ENCODE measurements around the gene INPP5A. TPM values are rescaled to one million over a fixed set of nuclear protein-coding genes. Genes with fewer than 3 reads are reported as not detected.
A peak's percentile ranks its signal among the peaks of the same experiment; 100 is the strongest.

INPP5A gene
- total and polyA plus RNA-seq, 4 donors, result 12.4 to 39.9 (median 28.2) TPM

DNA sequence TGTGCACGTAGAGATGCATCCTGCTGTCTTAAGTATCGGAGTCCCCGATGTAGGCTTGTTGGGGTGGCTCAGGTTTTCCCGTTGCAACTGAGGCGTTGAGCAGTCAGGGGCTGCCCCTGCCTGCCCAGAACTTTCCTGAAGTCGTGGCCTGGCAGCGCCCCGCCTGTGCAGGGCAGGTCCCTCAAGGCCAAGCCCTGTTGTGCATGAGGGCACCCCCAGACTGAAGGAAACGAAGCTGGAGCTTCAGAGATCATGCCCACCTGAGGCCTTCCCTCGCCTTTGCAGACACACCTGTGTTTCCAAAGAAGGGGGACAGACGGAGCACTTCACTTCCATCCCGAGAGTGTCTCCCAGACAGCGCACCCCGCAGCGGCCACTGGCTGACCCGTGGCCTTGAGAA, 127.3 kb downstream of the INPP5A start:
- Histone ChIP-seq H3K4me3 (no peak overlapping the region), H3K27me3 (ENCODE audit: control insufficient read depth in 3 of 3, insufficient read depth in 3 of 3, low read length in 2 of 3) (no peaks in the 10 kb centered on the region), H3K27ac (ENCODE audit: low read depth in 1 of 2, low read length in 1 of 2) (no peak overlapping the region), H3K9ac (ENCODE audit: insufficient read depth in 1 of 2, low read length in 2 of 2) (no peak overlapping the region), H3K9me3 (ENCODE audit: control insufficient read depth in 4 of 4, insufficient read depth in 3 of 4, low read length in 3 of 4) (peaks cover 0 to 5% (median 0%) of the 10 kb centered on the region in 4 donors), H3K36me3 (ENCODE audit: control insufficient read depth in 4 of 4, insufficient read depth in 4 of 4, low read length in 4 of 4) (peaks cover 0 to 13% (median 5%) of the 10 kb centered on the region in 4 donors), H3K4me1 (ENCODE audit: control insufficient read depth in 5 of 5, insufficient read depth in 5 of 5, low read length in 5 of 5) (peaks cover 0 to 4% (median 0%) of the 10 kb centered on the region in 5 donors)
- DNase-seq (no peak), ATAC-seq (ENCODE audit: insufficient read depth, low FRiP score) (no peak)
- 96 to 97% methylated on average over 16 of the region's 16 CpGs for WGBS, 2 donors
- TF ChIP-seq, protein P1, sequence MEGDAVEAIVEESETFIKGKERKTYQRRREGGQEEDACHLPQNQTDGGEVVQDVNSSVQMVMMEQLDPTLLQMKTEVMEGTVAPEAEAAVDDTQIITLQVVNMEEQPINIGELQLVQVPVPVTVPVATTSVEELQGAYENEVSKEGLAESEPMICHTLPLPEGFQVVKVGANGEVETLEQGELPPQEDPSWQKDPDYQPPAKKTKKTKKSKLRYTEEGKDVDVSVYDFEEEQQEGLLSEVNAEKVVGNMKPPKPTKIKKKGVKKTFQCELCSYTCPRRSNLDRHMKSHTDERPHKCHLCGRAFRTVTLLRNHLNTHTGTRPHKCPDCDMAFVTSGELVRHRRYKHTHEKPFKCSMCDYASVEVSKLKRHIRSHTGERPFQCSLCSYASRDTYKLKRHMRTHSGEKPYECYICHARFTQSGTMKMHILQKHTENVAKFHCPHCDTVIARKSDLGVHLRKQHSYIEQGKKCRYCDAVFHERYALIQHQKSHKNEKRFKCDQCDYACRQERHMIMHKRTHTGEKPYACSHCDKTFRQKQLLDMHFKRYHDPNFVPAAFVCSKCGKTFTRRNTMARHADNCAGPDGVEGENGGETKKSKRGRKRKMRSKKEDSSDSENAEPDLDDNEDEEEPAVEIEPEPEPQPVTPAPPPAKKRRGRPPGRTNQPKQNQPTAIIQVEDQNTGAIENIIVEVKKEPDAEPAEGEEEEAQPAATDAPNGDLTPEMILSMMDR (IDR thresholded peaks at IDR 0.05; ENCODE audit: control extremely low read depth, extremely low read depth), result no peak

DNA sequence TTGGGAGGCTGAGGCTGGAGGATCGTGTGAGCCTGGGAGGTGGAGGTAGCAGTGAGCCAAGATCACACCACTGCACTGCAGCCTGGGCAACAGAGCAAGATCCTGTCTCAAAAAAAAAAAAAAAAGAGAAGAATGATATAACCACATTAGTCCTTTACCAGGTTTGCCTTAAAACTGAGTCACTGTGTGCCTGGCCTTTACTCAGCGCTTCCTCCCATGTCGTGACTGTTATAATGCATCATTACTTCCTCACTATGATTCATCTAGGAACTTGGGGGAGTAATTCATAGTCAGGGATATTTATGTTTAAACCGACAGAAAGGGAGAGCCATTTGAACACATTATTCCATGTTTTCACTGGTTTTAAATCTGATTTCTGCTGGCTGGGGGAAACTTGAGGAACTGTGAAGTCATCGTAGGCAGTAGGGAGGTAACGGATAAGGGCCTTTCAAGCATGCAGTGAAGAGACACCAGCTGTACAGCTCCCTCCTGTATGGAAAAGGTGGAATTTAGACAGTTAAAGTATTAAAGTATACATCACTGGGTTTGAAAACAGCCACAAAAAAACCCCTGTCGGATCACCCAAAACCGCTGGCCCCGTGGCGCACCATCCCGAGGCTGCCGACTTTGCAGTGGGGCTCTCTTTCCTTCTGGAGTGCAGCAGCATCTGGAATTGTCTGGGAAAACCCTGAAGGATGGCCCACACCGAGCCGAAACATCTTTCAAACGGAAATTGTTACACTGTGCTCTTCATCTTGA, 128.5 kb downstream of the INPP5A start:
- Histone ChIP-seq H3K9ac (ENCODE audit: insufficient read depth in 1 of 2, low read length in 2 of 2) (no peak overlapping the region), H3K4me1 (ENCODE audit: control insufficient read depth in 5 of 5, insufficient read depth in 5 of 5, low read length in 5 of 5) (peaks cover 0 to 4% (median 0%) of the 10 kb centered on the region in 5 donors), H3K36me3 (ENCODE audit: control insufficient read depth in 4 of 4, insufficient read depth in 4 of 4, low read length in 4 of 4) (peaks cover 0 to 6% (median 1%) of the 10 kb centered on the region in 4 donors), H3K27me3 (ENCODE audit: control insufficient read depth in 3 of 3, insufficient read depth in 3 of 3, low read length in 2 of 3) (no peaks in the 10 kb centered on the region), H3K9me3 (ENCODE audit: control insufficient read depth in 4 of 4, insufficient read depth in 3 of 4, low read length in 3 of 4) (peaks cover 0 to 2% (median 0%) of the 10 kb centered on the region in 4 donors), H3K27ac (ENCODE audit: low read depth in 1 of 2, low read length in 1 of 2) (no peak overlapping the region), H3K4me3 (no peak overlapping the region)
- no peak for DNase-seq
- TF ChIP-seq, protein P1 (IDR thresholded peaks at IDR 0.05; ENCODE audit: control extremely low read depth, extremely low read depth), result no peak
- peak; percentile 32 for ATAC-seq (ENCODE audit: insufficient read depth, low FRiP score)
- WGBS, 2 donors, result 85 to 88% methylated on average over 15 of the region's 15 CpGs

GRCh38 chr10:132666705-132667341, 129.2 kb downstream of the INPP5A start:
- peaks cover 0 to 3% (median 3%) of the 10 kb centered on the region in 4 donors for H3K36me3 ChIP-seq (ENCODE audit: control insufficient read depth in 4 of 4, insufficient read depth in 4 of 4, low read length in 4 of 4)
- ATAC-seq (ENCODE audit: insufficient read depth, low FRiP score), result no peak
- H3K4me3 ChIP-seq, result no peak overlapping the region
- WGBS, 2 donors, result 89 to 92% methylated on average over 12 of the region's 12 CpGs
- no peak overlapping the region for H3K9ac ChIP-seq (ENCODE audit: insufficient read depth in 1 of 2, low read length in 2 of 2)
- TF ChIP-seq, protein P1 (IDR thresholded peaks at IDR 0.05; ENCODE audit: control extremely low read depth, extremely low read depth), result no peak
- no peaks in the 10 kb centered on the region for H3K27me3 ChIP-seq (ENCODE audit: control insufficient read depth in 3 of 3, insufficient read depth in 3 of 3, low read length in 2 of 3)
- peaks cover 0 to 4% (median 0%) of the 10 kb centered on the region in 5 donors for H3K4me1 ChIP-seq (ENCODE audit: control insufficient read depth in 5 of 5, insufficient read depth in 5 of 5, low read length in 5 of 5)
- H3K27ac ChIP-seq (ENCODE audit: low read depth in 1 of 2, low read length in 1 of 2), result no peak overlapping the region
- H3K9me3 ChIP-seq (ENCODE audit: control insufficient read depth in 4 of 4, insufficient read depth in 3 of 4, low read length in 3 of 4), result peaks cover 0 to 2% (median 0%) of the 10 kb centered on the region in 4 donors
- peak in 1 of 3 donors; percentile 25 for DNase-seq
